ENCODE measurements around the gene PON3. TPM values are rescaled to one million over a fixed set of nuclear protein-coding genes. Genes with fewer than 3 reads are reported as not detected.
A peak's percentile ranks its signal among the peaks of the same experiment; 100 is the strongest.

The PON3 gene
- polyA plus RNA-seq, 1 donor (not counting 4 experiments of a cell fraction or from before 2014, with no cell fraction given), result 0.85 TPM

- Histone ChIP-seq H3K27me3 (ENCODE audit: control insufficient read depth, extremely low read depth, insufficient read depth, low read length) (no peaks in the 10 kb centered on the region), H2AFZ (ENCODE audit: control insufficient read depth, low read length) (no peak overlapping the region), H3K27ac (ENCODE audit: control insufficient read depth, insufficient read depth, low read length) (no peak overlapping the region), H3K9ac (ENCODE audit: control insufficient read depth, extremely low read depth, insufficient read depth, low read length) (no peak overlapping the region), H3K4me1 (ENCODE audit: control insufficient read depth, extremely low read depth, insufficient read depth, low read length) (no peaks in the 10 kb centered on the region), H3K9me1 (ENCODE audit: control insufficient read depth, extremely low read depth, insufficient read depth, low read length) (no peaks in the 10 kb centered on the region), H3K4me3 (ENCODE audit: control insufficient read depth in 2 of 3, extremely low read depth in 1 of 3, insufficient read depth in 2 of 3, low read depth in 1 of 3, low read length in 3 of 3) (no peak overlapping the region), H4K20me1 (ENCODE audit: control insufficient read depth, extremely low read depth, insufficient read depth, low read length) (no peaks in the 10 kb centered on the region), H3K4me2 (ENCODE audit: control insufficient read depth, extremely low read depth, insufficient read depth, low read depth, low read length) (no peak overlapping the region), H3K9me3 (ENCODE audit: control insufficient read depth, low read depth, low read length) (no peaks in the 10 kb centered on the region), H3K79me2 (ENCODE audit: control insufficient read depth, insufficient read depth, low read length) (no peaks in the 10 kb centered on the region), H3K36me3 (ENCODE audit: control insufficient read depth in 2 of 2, extremely low read depth in 1 of 2, insufficient read depth in 2 of 2, low read length in 2 of 2) (no peaks in the 10 kb centered on the region)
- dilution Hi-C loops (cut with MboI; ENCODE audit: extremely low pct_ligation_motif_present, low sequenced_read_pairs), result no loop called here
- no peak for DNase-seq (ENCODE audit: low read depth, low spot score)
- TF ChIP-seq EZH2 (IDR thresholded peaks at IDR 0.05; ENCODE audit: low read length) (no peak), CTCF (optimal IDR thresholded peaks at IDR 0.05 in 1 of 3, IDR thresholded peaks at IDR 0.05 in 1 of 3, conservative IDR thresholded peaks at IDR 0.05 in 1 of 3; ENCODE audit: extremely low read depth in 1 of 3, insufficient read depth in 2 of 3, low read length in 3 of 3) (no peak)
- FAIRE-seq, result no peak
Measured at GRCh38 chr7:95334447-95334846, 61.7 kb downstream of the PON3 start.

- FAIRE-seq, result no peak
- Histone ChIP-seq H2AFZ (ENCODE audit: control insufficient read depth, low read length) (peak overlapping the region; percentile 85), H3K9ac (ENCODE audit: control insufficient read depth, extremely low read depth, insufficient read depth, low read length) (no peak overlapping the region), H3K9me3 (ENCODE audit: control insufficient read depth, low read depth, low read length) (no peaks in the 10 kb centered on the region), H3K27me3 (ENCODE audit: control insufficient read depth, extremely low read depth, insufficient read depth, low read length) (no peaks in the 10 kb centered on the region), H3K79me2 (ENCODE audit: control insufficient read depth, insufficient read depth, low read length) (no peaks in the 10 kb centered on the region), H3K4me2 (ENCODE audit: control insufficient read depth, extremely low read depth, insufficient read depth, low read depth, low read length) (peak overlapping the region; percentile 56), H3K36me3 (ENCODE audit: control insufficient read depth in 2 of 2, extremely low read depth in 1 of 2, insufficient read depth in 2 of 2, low read length in 2 of 2) (no peaks in the 10 kb centered on the region), H4K20me1 (ENCODE audit: control insufficient read depth, extremely low read depth, insufficient read depth, low read length) (no peaks in the 10 kb centered on the region), H3K9me1 (ENCODE audit: control insufficient read depth, extremely low read depth, insufficient read depth, low read length) (no peaks in the 10 kb centered on the region), H3K4me3 (ENCODE audit: control insufficient read depth in 2 of 3, extremely low read depth in 1 of 3, insufficient read depth in 2 of 3, low read depth in 1 of 3, low read length in 3 of 3) (peak overlapping the region in 1 of 3 experiments; percentile 58), H3K27ac (ENCODE audit: control insufficient read depth, insufficient read depth, low read length) (no peak overlapping the region), H3K4me1 (ENCODE audit: control insufficient read depth, extremely low read depth, insufficient read depth, low read length) (no peaks in the 10 kb centered on the region)
- dilution Hi-C loops (cut with MboI; ENCODE audit: extremely low pct_ligation_motif_present, low sequenced_read_pairs), result no loop called here
- no peak for DNase-seq (ENCODE audit: low read depth, low spot score)
- TF ChIP-seq EZH2 (IDR thresholded peaks at IDR 0.05; ENCODE audit: low read length) (no peak), CTCF (optimal IDR thresholded peaks at IDR 0.05 in 1 of 3, IDR thresholded peaks at IDR 0.05 in 1 of 3, conservative IDR thresholded peaks at IDR 0.05 in 1 of 3; ENCODE audit: extremely low read depth in 1 of 3, insufficient read depth in 2 of 3, low read length in 3 of 3) (no peak)
Measured at GRCh38 chr7:95330961-95331337, 65.2 kb downstream of the PON3 start.
